H1 (cell line): ENCODE data around the gene ZBTB18. TPM values are rescaled to one million over a fixed set of nuclear protein-coding genes. Genes with fewer than 3 reads are reported as not detected.
A peak's percentile ranks its signal among the peaks of the same experiment; 100 is the strongest.

Experiments
- CTCF ChIA-PET: fragments of 300-600 bp; sonication (Branson Sonifier 250); formaldehyde crosslinking; loops from one replicate; lab custom pipeline; 2021; ENCODE audit not compliant: partially characterized antibody; lab: Charles Lee
- POLR2A ChIA-PET: fragments of 300-600 bp; sonication (Branson Sonifier 250); formaldehyde crosslinking; loops from one replicate; lab custom pipeline; 2021; ENCODE audit warnings: inconsistent platforms; ENCODE audit not compliant: partially characterized antibody; lab: Charles Lee
- DNase-seq, 2 experiments: peaks; one replicate each; pipeline versions ENCODE4 v3.0.0 to v3.0.0-alpha.2; 2010 to 2022; ENCODE audit warnings: low spot score in 2 of 2, low read depth in 1 of 2, mixed read lengths in 1 of 2
- FAIRE-seq: peaks from 2 replicates; lab custom pipeline; 2011; peaks lifted over from hg19 to GRCh38; lab: Jason Lieb, UNC
- H2AFZ ChIP-seq: 2 replicates; pipeline ENCODE4 v1.8.1; 2012; ENCODE audit warnings: low read length, inconsistent platforms
- H2AK5ac ChIP-seq: 2 replicates; pipeline ENCODE4 v1.6.1; 2013; ENCODE audit warnings: low read depth, low read length
- H2BK120ac ChIP-seq: replicated peaks from 2 replicates; pipeline ENCODE3; 2013; ENCODE audit warnings: low read depth, low read length, inconsistent platforms
- H2BK12ac ChIP-seq: 2 replicates; pipeline ENCODE4 v1.6.1; 2013; ENCODE audit warnings: low read depth, low read length
- H2BK15ac ChIP-seq: 2 replicates; pipeline ENCODE4 v1.6.1; 2013; ENCODE audit warnings: low read length
- H2BK20ac ChIP-seq: 2 replicates; pipeline ENCODE4 v1.6.1; 2013; ENCODE audit warnings: low read length
- H2BK5ac ChIP-seq: 2 replicates; pipeline ENCODE4 v1.6.1; 2013; ENCODE audit warnings: low read depth, low read length
- H3K14ac ChIP-seq: 2 replicates; pipeline ENCODE4 v1.6.1; 2013; ENCODE audit warnings: inconsistent platforms; ENCODE audit not compliant: insufficient read length
- H3K18ac ChIP-seq: 2 replicates; pipeline ENCODE4 v1.6.1; 2013; ENCODE audit warnings: low read length; ENCODE audit errors: extremely low read depth
- H3K23ac ChIP-seq: 2 replicates; pipeline ENCODE4 v1.6.1; 2013; ENCODE audit warnings: inconsistent platforms; ENCODE audit not compliant: insufficient read length
- H3K23me2 ChIP-seq: 2 replicates; pipeline ENCODE4 v1.6.1; 2013; ENCODE audit warnings: low read depth, low read length
- H3K27ac ChIP-seq: 2 replicates; pipeline ENCODE4 v1.6.1; 2011; ENCODE audit warnings: low read depth, low read length, inconsistent platforms
- H3K27me3 ChIP-seq, 4 experiments: replicated peaks in 1 of 4; 1 replicate in 1 of 4; 2 replicates in 3 of 4; pipeline versions ENCODE4 v1.6.1 to v1.8.1; 2011 to 2013; ENCODE audit warnings: low read length in 3 of 4, mild to moderate bottlenecking in 3 of 4, inconsistent platforms in 2 of 4, mixed read lengths in 2 of 4, moderate library complexity in 1 of 4; ENCODE audit not compliant: control insufficient read depth in 3 of 4, insufficient read depth in 3 of 4; ENCODE audit errors: extremely low read depth in 1 of 4
- H3K36me3 ChIP-seq, 4 experiments: 2 replicates each; pipeline versions ENCODE4 v1.6.1 to v1.8.1; 2011 to 2013; ENCODE audit warnings: mild to moderate bottlenecking in 4 of 4, low read length in 3 of 4, moderate library complexity in 2 of 4, control low read depth in 1 of 4, inconsistent platforms in 1 of 4; ENCODE audit not compliant: insufficient read depth in 4 of 4, control insufficient read depth in 2 of 4
- H3K4ac ChIP-seq: replicated peaks from 2 replicates; pipeline ENCODE3; 2013; ENCODE audit warnings: low read length, low read depth, mixed read lengths, inconsistent platforms; ENCODE audit not compliant: insufficient read length
- H3K4me1 ChIP-seq, 4 experiments: replicated peaks in 1 of 4; 1 replicate in 1 of 4; 2 replicates in 3 of 4; pipeline versions ENCODE4 v1.6.1 to v1.8.1; 2011 to 2013; ENCODE audit warnings: low read length in 3 of 4, inconsistent platforms in 2 of 4, mixed read lengths in 1 of 4; ENCODE audit not compliant: insufficient read depth in 4 of 4, control insufficient read depth in 3 of 4
- H3K4me2 ChIP-seq, 2 experiments: 2 replicates each; pipeline versions ENCODE4 v1.6.1 to v1.8.1; 2011 to 2013; ENCODE audit warnings: low read depth in 2 of 2, low read length in 2 of 2, control low read depth in 1 of 2, inconsistent platforms in 1 of 2, mild to moderate bottlenecking in 1 of 2; ENCODE audit not compliant: insufficient read depth in 1 of 2
- H3K4me3 ChIP-seq, 4 experiments: fragments of 200-600, 300-600 bp in 1 of 4; sonication (generic), shearing (Covaris generic), sonication (Bioruptor Twin) in 1 of 4; 2 replicates each; pipeline versions ENCODE4 v1.5.1 to v1.8.1; 2011 to 2016; ENCODE audit warnings: low read length in 4 of 4, low read depth in 3 of 4, control low read depth in 2 of 4, inconsistent platforms in 2 of 4, mild to moderate bottlenecking in 2 of 4, mixed read lengths in 1 of 4, moderate library complexity in 1 of 4; ENCODE audit not compliant: insufficient read depth in 2 of 4; ENCODE audit errors: extremely low read depth in 1 of 4
- H3K56ac ChIP-seq: replicated peaks from 2 replicates; pipeline ENCODE3; 2013; ENCODE audit warnings: low read depth, mild to moderate bottlenecking, mixed read lengths, low read length, inconsistent platforms; ENCODE audit not compliant: insufficient read length
- H3K79me1 ChIP-seq: 2 replicates; pipeline ENCODE4 v1.6.1; 2013; ENCODE audit warnings: low read depth, low read length, control low read depth
- H3K79me2 ChIP-seq, 2 experiments: 2 replicates each; pipeline versions ENCODE4 v1.6.1 to v1.8.1; 2012 to 2013; ENCODE audit warnings: low read length in 2 of 2, mild to moderate bottlenecking in 2 of 2, inconsistent platforms in 1 of 2; ENCODE audit not compliant: insufficient read depth in 2 of 2, control insufficient read depth in 1 of 2
- H3K9ac ChIP-seq, 4 experiments: replicated peaks in 1 of 4; 1 replicate in 1 of 4; 2 replicates in 3 of 4; pipeline versions ENCODE4 v1.6.1 to v1.8.1; 2011 to 2013; ENCODE audit warnings: low read depth in 3 of 4, low read length in 3 of 4, control low read depth in 2 of 4, mild to moderate bottlenecking in 2 of 4, moderate library complexity in 2 of 4, inconsistent platforms in 1 of 4; ENCODE audit errors: extremely low read depth in 1 of 4
- H3K9me3 ChIP-seq, 2 experiments: 2 replicates each; pipeline versions ENCODE4 v1.6.1 to v1.8.1; 2012 to 2013; ENCODE audit warnings: mild to moderate bottlenecking in 2 of 2, moderate library complexity in 2 of 2, control low read depth in 1 of 2, inconsistent platforms in 1 of 2, low read depth in 1 of 2, low read length in 1 of 2, mixed read lengths in 1 of 2; ENCODE audit not compliant: insufficient read depth in 2 of 2
- H4K20me1 ChIP-seq, 2 experiments: replicated peaks in 1 of 2; 2 replicates each; pipeline versions ENCODE3 to v1.8.1; 2011 to 2013; ENCODE audit warnings: inconsistent platforms in 2 of 2, low read length in 2 of 2, mild to moderate bottlenecking in 1 of 2; ENCODE audit not compliant: insufficient read depth in 2 of 2, control insufficient read depth in 1 of 2
- H4K5ac ChIP-seq: 2 replicates; pipeline ENCODE4 v1.6.1; 2013; ENCODE audit warnings: low read length, low read depth, mixed read lengths, inconsistent platforms; ENCODE audit not compliant: insufficient read length
- H4K8ac ChIP-seq: 2 replicates; pipeline ENCODE4 v1.8.0; 2013; ENCODE audit warnings: mild to moderate bottlenecking, moderate library complexity, low read length, inconsistent platforms; ENCODE audit not compliant: insufficient read depth; ENCODE audit errors: extremely low read depth
- H4K91ac ChIP-seq: replicated peaks from 2 replicates; pipeline ENCODE3; 2013; ENCODE audit warnings: low read length, mixed read lengths, inconsistent platforms; ENCODE audit not compliant: insufficient read length
- BRCA1 ChIP-seq: IDR thresholded peaks from 2 replicates; pipeline ENCODE4 v1.6.1; 2012; ENCODE audit warnings: low read depth, low read length, improper control_type of control experiment
- GABPA ChIP-seq: IDR thresholded peaks from 2 replicates; pipeline ENCODE4 v1.6.1; 2011; ENCODE audit warnings: mild to moderate bottlenecking, low read length, moderate library complexity, borderline replicate concordance; ENCODE audit not compliant: insufficient read depth
- HDAC2 ChIP-seq, 2 experiments: fragments of 300-600 bp in 1 of 2; sonication (generic) in 1 of 2; IDR thresholded peaks; 2 replicates each; pipeline ENCODE4 v1.6.1; 2011 to 2012; ENCODE audit warnings: low read depth in 2 of 2, low read length in 2 of 2, mild to moderate bottlenecking in 2 of 2, moderate library complexity in 2 of 2, borderline replicate concordance in 1 of 2, inconsistent platforms in 1 of 2
- KDM1A ChIP-seq: fragments of 200-600, 300-600 bp; sonication (generic); IDR thresholded peaks from 2 replicates; pipeline ENCODE4 v1.7.1; 2016; ENCODE audit warnings: mild to moderate bottlenecking, low read length, borderline replicate concordance
- POU5F1 ChIP-seq: IDR thresholded peaks from 2 replicates; pipeline ENCODE4 v1.6.1; 2011; ENCODE audit warnings: low read depth, mild to moderate bottlenecking, low read length, moderate library complexity
- WGBS, 2 experiments: shearing (Covaris generic) in 1 of 2; methylation state at CpG; one replicate each; pipeline versions ENCODE4 v1.1.6 to v1.1.7; 2013 to 2015; ENCODE audit warnings: low lambda C conversion rate in 2 of 2, mixed read lengths in 2 of 2, inconsistent platforms in 1 of 2, low coverage in 1 of 2, missing lambda C conversion rate in 1 of 2; ENCODE audit not compliant: insufficient replicate concordance in 2 of 2, insufficient coverage in 1 of 2, insufficient read length in 1 of 2; ENCODE audit errors: extremely low coverage in 1 of 2, missing lambda C conversion rate in 1 of 2; 5-methylcytosine and 5-hydroxymethylcytosine counted together
- polyA plus RNA-seq, 7 experiments: library from polyadenylated mRNA; depleted of rRNA in 3 of 7; stranded (reverse) in 5 of 7; unstranded in 2 of 7; fragments of >200 nt in 5 of 7; fragments of 200-250 nt in 2 of 7; gene quantifications; 1 replicate in 5 of 7; 2 replicates in 1 of 7; 4 replicates in 1 of 7; pipeline versions ENCODE4 v1.2.1 to v1.2.3, GENCODE V29; 2011 to 2013; ENCODE audit warnings: missing spikeins in 2 of 7, mixed read lengths in 2 of 7
- total RNA-seq: library from RNA; stranded (reverse); fragmentation: NEBNext Ultra II Directional; extraction: Animal tissue kit (Norgen Biotek cat#: 25700); gene quantifications from 2 replicates; pipeline ENCODE4 v1.2.1, GENCODE V29; 2021

The ZBTB18 gene
- total and polyA plus RNA-seq, 2 of the 8 experiments (the other 6 are each of a cell fraction or from before 2014, with no cell fraction given) = 8.5 to 14.4 TPM

DNA sequence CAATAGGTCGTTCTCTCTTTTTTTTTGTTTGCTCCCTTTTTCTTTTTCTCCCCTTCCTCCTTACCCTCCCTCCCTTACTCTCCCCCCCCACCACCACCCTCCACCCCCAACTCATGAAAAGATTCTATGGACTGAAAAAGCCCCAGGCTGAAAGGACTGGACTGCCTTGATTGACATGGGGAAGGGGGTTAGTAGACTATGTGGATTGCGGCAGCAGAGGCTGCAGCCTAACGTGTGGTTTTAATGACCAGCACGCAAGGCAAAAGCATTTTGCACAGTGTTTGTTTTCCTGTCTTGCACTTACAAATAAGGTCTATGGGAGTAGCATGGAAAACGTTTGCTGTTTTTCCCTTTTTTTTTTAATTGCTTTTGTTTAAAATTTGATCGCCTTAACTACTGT is 5.5 kb downstream of the ZBTB18 start:
- WGBS, 2 experiments = 78% methylated on average over 6 of the region's 6 CpGs; no CpG with 5 or more reads in 1 of the 2 experiments
- no peak overlapping the region for H2BK5ac ChIP-seq
- H2BK120ac ChIP-seq = no peak overlapping the region
- peaks cover 8 to 10% of the 10 kb centered on the region in 2 experiments for H4K20me1 ChIP-seq
- peaks cover 0 to 3% (median 0%) of the 10 kb centered on the region in 4 experiments; a peak in 2 of 7 replicates for H3K4me1 ChIP-seq
- H2AK5ac ChIP-seq = no peak overlapping the region
- ChIA-PET POLR2A (interaction anchor here (0.6 kb wide), 1 partner anchor 78 kb away, joined by 3 read pairs; no protein-coding TSS in a partner anchor), CTCF (interaction anchor here (1.1 kb wide), 1 partner anchor 217 kb away, joined by 3 read pairs; no protein-coding TSS in a partner anchor)
- H3K79me2 ChIP-seq = peaks cover 0 to 27% of the 10 kb centered on the region in 2 experiments; a peak in 2 of 4 replicates
- H3K18ac ChIP-seq = no peak overlapping the region
- no peak overlapping the region for H3K9ac ChIP-seq
- H2BK15ac ChIP-seq = no peak overlapping the region
- no peak overlapping the region for H4K91ac ChIP-seq
- H3K27me3 ChIP-seq = no peaks in the 10 kb centered on the region
- TF ChIP-seq GABPA = no peak
- no peak for TF ChIP-seq POU5F1
- no peak for TF ChIP-seq BRCA1
- TF ChIP-seq HDAC2 (IDR thresholded peaks at IDR 0.05; ENCODE audit: borderline replicate concordance in 1 of 2, low read depth in 2 of 2, low read length in 2 of 2) = no peak
- TF ChIP-seq KDM1A = no peak
- no peak overlapping the region for H3K14ac ChIP-seq
- peaks cover 2% of the 10 kb centered on the region; the same call in 1 of the 2 replicates for H3K79me1 ChIP-seq
- no peak overlapping the region for H3K4me2 ChIP-seq
- H3K23ac ChIP-seq = no peak overlapping the region
- no peak overlapping the region for H2BK12ac ChIP-seq
- no peak overlapping the region for H3K56ac ChIP-seq
- no peak for FAIRE-seq
- no peaks in the 10 kb centered on the region for H3K9me3 ChIP-seq
- H3K23me2 ChIP-seq = no peaks in the 10 kb centered on the region
- H2BK20ac ChIP-seq = no peak overlapping the region
- no peak overlapping the region for H3K4ac ChIP-seq
- no peak overlapping the region for H3K4me3 ChIP-seq
- no peak overlapping the region for H2AFZ ChIP-seq
- H4K8ac ChIP-seq = peak overlapping the region; percentile 57; the same call in 1 of the 2 replicates
- no peak for DNase-seq
- no peak overlapping the region for H3K27ac ChIP-seq
- H3K36me3 ChIP-seq = peaks cover 3 to 19% (median 12%) of the 10 kb centered on the region in 4 experiments; a peak in 6 of 8 replicates
- H4K5ac ChIP-seq = no peak overlapping the region
